PC-9 (cell line): ENCODE data around the gene EZH2. TPM values are rescaled to one million over a fixed set of nuclear protein-coding genes. Genes with fewer than 3 reads are reported as not detected.

Experiments
- BruUV-seq: library from RNA; stranded (reverse); fragments of 400-500 nt; replicated peaks from 2 replicates; lab custom pipeline; 2021; lab: Mats Ljungman, UMichigan
- CTCF ChIA-PET: fragments of 300-600 bp; sonication (Branson Sonifier 250); formaldehyde crosslinking; loops from one replicate; lab custom pipeline; 2022; ENCODE audit warnings: antibody characterized with exemption; lab: Charles Lee
- POLR2A ChIA-PET: fragments of 300-600 bp; sonication (Branson Sonifier 250); formaldehyde crosslinking; loops from one replicate; lab custom pipeline; 2022; ENCODE audit warnings: antibody characterized with exemption; ENCODE audit not compliant: unreplicated experiment; lab: Charles Lee
- DNase-seq, 2 experiments: peaks; one replicate each; pipeline versions ENCODE4 v3.0.0 to v3.0.0-alpha.2; 2015 to 2022; ENCODE audit warnings: mixed read lengths in 1 of 2
- H2AFZ ChIP-seq: fragments of 200-600 bp; sonication (generic); 2 replicates; pipeline ENCODE4 v1.8.1; 2017; ENCODE audit warnings: antibody characterized with exemption
- H3F3A ChIP-seq: fragments of 200-600 bp; sonication (generic); 2 replicates; pipeline ENCODE4 v1.8.1; 2017; ENCODE audit warnings: antibody characterized with exemption, mild to moderate bottlenecking, low read depth; ENCODE audit not compliant: insufficient read depth
- H3K27ac ChIP-seq: fragments of 200-600 bp; sonication (generic); 2 replicates; pipeline ENCODE4 v1.6.1; 2016; ENCODE audit warnings: mixed run types
- H3K27me3 ChIP-seq: fragments of 200-600 bp; sonication (generic); 2 replicates; pipeline ENCODE4 v1.6.1; 2016; ENCODE audit warnings: low read depth, mixed run types; ENCODE audit not compliant: insufficient read depth
- H3K36me3 ChIP-seq: fragments of 200-600 bp; sonication (generic); 2 replicates; pipeline ENCODE4 v1.6.1; 2016; ENCODE audit warnings: low read depth, mixed run types
- H3K4me1 ChIP-seq: fragments of 200-600 bp; sonication (generic); replicated peaks from 2 replicates; pipeline ENCODE4 v1.6.1; 2016; ENCODE audit warnings: mixed run types; ENCODE audit not compliant: insufficient read depth
- H3K4me2 ChIP-seq: fragments of 200-600 bp; sonication (generic); 2 replicates; pipeline ENCODE4 v1.6.1; 2017; ENCODE audit warnings: mixed run types
- H3K4me3 ChIP-seq: fragments of 200-600 bp; sonication (generic); 2 replicates; pipeline ENCODE4 v1.6.1; 2016; ENCODE audit warnings: mixed run types
- H3K79me2 ChIP-seq: fragments of 200-600 bp; sonication (generic); 2 replicates; pipeline ENCODE4 v1.6.1; 2017; ENCODE audit warnings: low read depth, mixed run types
- H3K9me2 ChIP-seq: fragments of 200-600 bp; sonication (generic); 2 replicates; pipeline ENCODE4 v1.8.1; 2017; ENCODE audit warnings: mild to moderate bottlenecking; ENCODE audit not compliant: insufficient read depth
- H3K9me3 ChIP-seq: fragments of 200-600 bp; sonication (generic); 2 replicates; pipeline ENCODE4 v1.8.1; 2016; ENCODE audit warnings: low read depth; ENCODE audit not compliant: insufficient read depth
- H4K20me1 ChIP-seq: fragments of 200-600 bp; sonication (generic); 2 replicates; pipeline ENCODE4 v1.8.1; 2017; ENCODE audit not compliant: insufficient read depth
- EZH2 ChIP-seq: fragments of 200-600 bp; sonication (generic); IDR thresholded peaks from 2 replicates; pipeline ENCODE4 v1.8.0; 2017; ENCODE audit warnings: antibody characterized with exemption, low read depth
- intact Hi-C: fragments of 100-400 bp; cut with micrococcal nuclease; formaldehyde crosslinking; loops from one replicate; pipeline ENCODE4 v1.10.0; 2022; ENCODE audit not compliant: unreplicated experiment
- total RNA-seq: library from RNA; stranded (reverse); gene quantifications from 2 replicates; pipeline ENCODE4 v1.2.3, GENCODE V29; 2021
- TF ChIP-seq, protein P1 (sequence below): fragments of 200-600 bp; sonication (generic); conservative IDR thresholded peaks from 2 replicates; pipeline ENCODE4 v1.6.1; 2017; ENCODE audit warnings: mixed run types, antibody characterized with exemption, mild to moderate bottlenecking, moderate library complexity

EZH2 gene
- total RNA-seq, 1 experiment from 2014 or later, result 48.6 TPM

- CTCF ChIA-PET, result no interaction called here
- H2AFZ ChIP-seq, result no peak overlapping the region
- intact Hi-C loops, result no loop called here
These were observed 90.5 kb downstream of the EZH2 start for GRCh38 chr7:148793590-148793989.

DNA sequence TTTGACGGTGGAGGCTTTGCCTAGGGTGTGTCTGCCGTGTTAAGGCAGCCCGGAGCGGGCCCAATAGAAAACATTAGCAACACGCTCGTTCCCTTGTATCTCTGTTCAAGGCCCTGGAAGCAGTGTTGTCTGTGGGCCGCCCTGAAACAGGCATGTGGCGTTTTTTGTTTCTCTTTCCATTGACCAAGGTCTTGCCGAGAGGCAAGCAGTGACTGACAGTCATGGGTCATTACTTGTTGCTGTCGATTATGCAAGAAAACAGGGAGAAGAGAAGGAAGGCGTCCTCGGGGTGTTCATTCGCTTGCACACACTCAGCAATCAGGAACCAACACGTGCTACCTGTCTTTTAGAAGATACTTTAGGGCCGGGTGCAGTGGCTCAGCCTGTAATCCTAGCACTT lies 92.5 kb downstream of the EZH2 start:
- CTCF ChIA-PET, result no interaction called here
- intact Hi-C loops, result no loop called here

More at GRCh38 chr7:148793590-148793989, 90.5 kb downstream of the EZH2 start:
- POLR2A ChIA-PET, result no interaction called here
- no peaks in the 10 kb centered on the region for H3K9me3 ChIP-seq
- H3K27me3 ChIP-seq, result no peaks in the 10 kb centered on the region
- H3K9me2 ChIP-seq, result no peaks in the 10 kb centered on the region
- H3K4me2 ChIP-seq, result no peak overlapping the region
- H3K4me1 ChIP-seq, result no peaks in the 10 kb centered on the region
- BruUV-seq, result no TSS peak
- peak overlapping the region; percentile 47 for H3K27ac ChIP-seq
- DNase-seq, result no peak
- no peaks in the 10 kb centered on the region for H4K20me1 ChIP-seq
- no peaks in the 10 kb centered on the region; the same call in 1 of the 2 replicates for H3F3A ChIP-seq
- H3K4me3 ChIP-seq, result no peak overlapping the region
- TF ChIP-seq, protein P1, sequence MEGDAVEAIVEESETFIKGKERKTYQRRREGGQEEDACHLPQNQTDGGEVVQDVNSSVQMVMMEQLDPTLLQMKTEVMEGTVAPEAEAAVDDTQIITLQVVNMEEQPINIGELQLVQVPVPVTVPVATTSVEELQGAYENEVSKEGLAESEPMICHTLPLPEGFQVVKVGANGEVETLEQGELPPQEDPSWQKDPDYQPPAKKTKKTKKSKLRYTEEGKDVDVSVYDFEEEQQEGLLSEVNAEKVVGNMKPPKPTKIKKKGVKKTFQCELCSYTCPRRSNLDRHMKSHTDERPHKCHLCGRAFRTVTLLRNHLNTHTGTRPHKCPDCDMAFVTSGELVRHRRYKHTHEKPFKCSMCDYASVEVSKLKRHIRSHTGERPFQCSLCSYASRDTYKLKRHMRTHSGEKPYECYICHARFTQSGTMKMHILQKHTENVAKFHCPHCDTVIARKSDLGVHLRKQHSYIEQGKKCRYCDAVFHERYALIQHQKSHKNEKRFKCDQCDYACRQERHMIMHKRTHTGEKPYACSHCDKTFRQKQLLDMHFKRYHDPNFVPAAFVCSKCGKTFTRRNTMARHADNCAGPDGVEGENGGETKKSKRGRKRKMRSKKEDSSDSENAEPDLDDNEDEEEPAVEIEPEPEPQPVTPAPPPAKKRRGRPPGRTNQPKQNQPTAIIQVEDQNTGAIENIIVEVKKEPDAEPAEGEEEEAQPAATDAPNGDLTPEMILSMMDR, result no peak
- TF ChIP-seq EZH2, result no peak
- peaks cover 68% of the 10 kb centered on the region for H3K36me3 ChIP-seq
- H3K79me2 ChIP-seq, result no peaks in the 10 kb centered on the region

DNA sequence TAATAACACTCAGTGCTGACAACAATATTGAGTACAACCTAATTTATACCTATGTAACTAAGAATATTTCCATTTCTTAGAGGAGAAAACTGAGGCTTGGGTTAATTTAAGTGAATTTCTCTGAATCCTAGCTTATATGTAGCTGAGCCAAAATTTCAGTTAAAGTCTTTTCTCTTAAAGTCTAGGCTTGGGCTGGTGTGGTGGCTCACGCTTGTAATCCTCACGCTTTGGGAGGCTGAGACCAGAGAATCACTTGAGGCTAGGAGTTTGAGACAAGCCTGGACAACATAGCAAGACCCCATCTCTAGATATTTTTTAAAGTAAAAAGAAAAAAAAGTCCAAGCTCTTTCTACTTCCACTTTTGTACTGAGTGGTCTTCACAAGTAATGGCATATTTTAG lies 93.2 kb downstream of the EZH2 start:
- DNase-seq, result no peak
- Histone ChIP-seq H3F3A (no peaks in the 10 kb centered on the region; the same call in 1 of the 2 replicates), H3K79me2 (no peaks in the 10 kb centered on the region), H3K4me3 (no peak overlapping the region), H2AFZ (no peak overlapping the region), H3K27me3 (no peaks in the 10 kb centered on the region), H3K4me2 (no peak overlapping the region), H3K4me1 (no peaks in the 10 kb centered on the region), H3K27ac (no peak overlapping the region), H3K9me3 (no peaks in the 10 kb centered on the region), H3K36me3 (peaks cover 57% of the 10 kb centered on the region), H4K20me1 (no peaks in the 10 kb centered on the region), H3K9me2 (no peaks in the 10 kb centered on the region)
- ChIA-PET POLR2A (no interaction called here), CTCF (no interaction called here)
- BruUV-seq, result no TSS peak
- TF ChIP-seq, protein P1, result no peak
- no peak for TF ChIP-seq EZH2
- intact Hi-C loops, result no loop called here

More for the DNA sequence above, 92.5 kb downstream of the EZH2 start:
- H3K4me3 ChIP-seq, result no peak overlapping the region
- no peak overlapping the region for H2AFZ ChIP-seq
- TF ChIP-seq, protein P1, result no peak
- TF ChIP-seq EZH2, result no peak
- DNase-seq, result no peak
- H3K36me3 ChIP-seq, result peaks cover 60% of the 10 kb centered on the region
- H3F3A ChIP-seq, result no peaks in the 10 kb centered on the region; the same call in 1 of the 2 replicates
- H3K79me2 ChIP-seq, result no peaks in the 10 kb centered on the region
- H3K27me3 ChIP-seq, result no peaks in the 10 kb centered on the region
- no peaks in the 10 kb centered on the region for H3K9me3 ChIP-seq
- POLR2A ChIA-PET, result no interaction called here
- no TSS peak for BruUV-seq
- no peak overlapping the region for H3K27ac ChIP-seq
- H3K9me2 ChIP-seq, result no peaks in the 10 kb centered on the region
- no peaks in the 10 kb centered on the region for H3K4me1 ChIP-seq
- no peaks in the 10 kb centered on the region for H4K20me1 ChIP-seq
- no peak overlapping the region for H3K4me2 ChIP-seq
